ENCODE data around the gene BORCS8. TPM values are rescaled to one million over a fixed set of nuclear protein-coding genes. Genes with fewer than 3 reads are reported as not detected.

Gene BORCS8
- total and polyA plus RNA-seq, 4 donors = 13.6 to 38.4 (median 24.0) TPM

- WGBS (ENCODE audit: insufficient coverage) = 82% methylated on average over 3 of the region's 3 CpGs
- peaks cover 8% of the 10 kb centered on the region for H3K4me1 ChIP-seq (ENCODE audit: control insufficient read depth, insufficient read depth, low read length)
- no peaks in the 10 kb centered on the region for H3K27me3 ChIP-seq (ENCODE audit: control insufficient read depth, insufficient read depth, low read length)
- no peak overlapping the region for H3K4me3 ChIP-seq (ENCODE audit: low read depth, low read length)
- DNase-seq (ENCODE audit: low read depth in 4 of 6, low spot score in 6 of 6) = no peak
- H3K9me3 ChIP-seq (ENCODE audit: control insufficient read depth, insufficient read depth, low read length) = peaks cover 2% of the 10 kb centered on the region
- no peak overlapping the region for H3K27ac ChIP-seq (ENCODE audit: low read depth, low read length)
- peaks cover 26% of the 10 kb centered on the region for H3K36me3 ChIP-seq (ENCODE audit: control insufficient read depth, insufficient read depth, low read length)
Measured at GRCh38 chr19:19131989-19132388, 60.0 kb downstream of the BORCS8 start.

Small RNAs within 50 kb of the gene (small RNA-seq; reads per million reads assigned to genes)
- not detected for gene RNU6-1028P (ENCODE audit: low replicate concordance)

Other genes with a start within 250 kb of the BORCS8 start
- 10 to 100 TPM; 76.8 to 83.2 TPM for gene SUGP2, start 158.6 kb downstream of the BORCS8 start, total RNA-seq
- gene SUGP2, start 158.6 kb downstream of the BORCS8 start, polyA plus RNA-seq (ENCODE audit: insufficient read length in 2 of 2) = 100 to 1,000 TPM; 176 to 198 TPM
- gene ARMC6, start 158.5 kb downstream of the BORCS8 start, total RNA-seq = 10 to 100 TPM; 28.0 to 29.3 TPM
- 10 to 100 TPM; 42.8 to 49.0 TPM for gene ARMC6, start 158.5 kb downstream of the BORCS8 start, polyA plus RNA-seq (ENCODE audit: insufficient read length in 2 of 2)
- 1 to 10 TPM; 7.6 to 9.9 TPM for gene SLC25A42, start 128.2 kb downstream of the BORCS8 start, total RNA-seq
- gene SLC25A42, start 128.2 kb downstream of the BORCS8 start, polyA plus RNA-seq (ENCODE audit: insufficient read length in 2 of 2) = 10 to 100 TPM; 19.8 to 25.0 TPM
- 10 to 100 TPM in 1 of 2 donors, 1 to 10 TPM in 1; 9.6 to 23.4 TPM for gene TMEM161A, start 53.7 kb downstream of the BORCS8 start, total RNA-seq
- gene TMEM161A, start 53.7 kb downstream of the BORCS8 start, polyA plus RNA-seq (ENCODE audit: insufficient read length in 2 of 2) = 10 to 100 TPM; 25.1 to 36.8 TPM
- gene MEF2B, start 21.9 kb downstream of the BORCS8 start, total RNA-seq = under 1 TPM in 1 of 2 donors, not detected in 1; 0.88 TPM
- gene MEF2B, start 21.9 kb downstream of the BORCS8 start, polyA plus RNA-seq (ENCODE audit: insufficient read length in 2 of 2) = 1 to 10 TPM; 1.7 to 3.5 TPM
- gene RFXANK, start 106 bp upstream of the BORCS8 start, total RNA-seq = 100 to 1,000 TPM in 1 of 2 donors, 10 to 100 TPM in 1; 28.6 to 103 TPM
- 10 to 100 TPM; 57.2 to 58.4 TPM for gene RFXANK, start 106 bp upstream of the BORCS8 start, polyA plus RNA-seq (ENCODE audit: insufficient read length in 2 of 2)
- 10 to 100 TPM in 1 of 2 donors, 1 to 10 TPM in 1; 8.0 to 14.4 TPM for gene NR2C2AP, start 11.3 kb upstream of the BORCS8 start, total RNA-seq
- 10 to 100 TPM; 17.2 to 18.1 TPM for gene NR2C2AP, start 11.3 kb upstream of the BORCS8 start, polyA plus RNA-seq (ENCODE audit: insufficient read length in 2 of 2)
- 100 to 1,000 TPM; 135 to 184 TPM for gene NCAN, start 19.8 kb upstream of the BORCS8 start, total RNA-seq
- 100 to 1,000 TPM; 491 to 623 TPM for gene NCAN, start 19.8 kb upstream of the BORCS8 start, polyA plus RNA-seq (ENCODE audit: insufficient read length in 2 of 2)
- 1 to 10 TPM in 1 of 2 donors, under 1 TPM in 1; 0.89 to 2.8 TPM for gene TM6SF2, start 81.1 kb upstream of the BORCS8 start, total RNA-seq
- gene TM6SF2, start 81.1 kb upstream of the BORCS8 start, polyA plus RNA-seq (ENCODE audit: insufficient read length in 2 of 2) = 1 to 10 TPM; 1.8 to 3.2 TPM
- 10 to 100 TPM; 35.5 to 40.3 TPM for gene SUGP1, start 128.4 kb upstream of the BORCS8 start, total RNA-seq
- 10 to 100 TPM; 61.3 to 62.3 TPM for gene SUGP1, start 128.4 kb upstream of the BORCS8 start, polyA plus RNA-seq (ENCODE audit: insufficient read length in 2 of 2)
- gene MAU2, start 128.7 kb upstream of the BORCS8 start, total RNA-seq = 10 to 100 TPM; 28.0 to 41.8 TPM
- gene MAU2, start 128.7 kb upstream of the BORCS8 start, polyA plus RNA-seq (ENCODE audit: insufficient read length in 2 of 2) = 10 to 100 TPM; 52.4 to 78.8 TPM
- gene GATAD2A, start 213.5 kb upstream of the BORCS8 start, total RNA-seq = 10 to 100 TPM; 14.2 to 26.3 TPM
- gene GATAD2A, start 213.5 kb upstream of the BORCS8 start, polyA plus RNA-seq (ENCODE audit: insufficient read length in 2 of 2) = 10 to 100 TPM; 43.7 to 44.1 TPM